Nephron progenitor cell (in vitro differentiated cells): ENCODE data around the gene PEX7.
"Not testable (repeated sequence)": the region's sequence is repeated elsewhere in the genome, so short reads cannot be mapped to it uniquely, and the experiment has no call there.

Source experiments
- DNase-seq: peaks from one replicate; pipeline ENCODE4 v3.0.0; 2021
- H3K27ac Mint-ChIP-seq: 2 replicates; pipeline ENCODE4 v1.8.0; 2021; ENCODE audit warnings: mild to moderate bottlenecking, moderate library complexity, mixed read lengths
- H3K27me3 Mint-ChIP-seq: 2 replicates; pipeline ENCODE4 v1.8.0; 2021; ENCODE audit warnings: mild to moderate bottlenecking, low read depth, mixed read lengths; ENCODE audit not compliant: poor library complexity
- H3K36me3 Mint-ChIP-seq: 2 replicates; pipeline ENCODE4 v1.8.0; 2021; ENCODE audit warnings: low read depth, mixed read lengths
- H3K4me1 Mint-ChIP-seq: 2 replicates; pipeline ENCODE4 v1.8.0; 2021; ENCODE audit warnings: mixed read lengths
- H3K4me3 Mint-ChIP-seq: 2 replicates; pipeline ENCODE4 v1.8.0; 2021; ENCODE audit warnings: mild to moderate bottlenecking, moderate library complexity, mixed read lengths
- H3K9me3 Mint-ChIP-seq: 2 replicates; pipeline ENCODE4 v1.8.0; 2021; ENCODE audit warnings: mild to moderate bottlenecking, moderate library complexity, mixed read lengths
- CTCF ChIP-seq: fragments of 200-600 bp; sonication (generic); IDR thresholded peaks from 2 replicates; pipeline ENCODE4 v1.5.0; 2021; ENCODE audit warnings: antibody characterized with exemption

Gene PEX7

GRCh38 chr6:136803608-136804007 is 18.8 kb upstream of the PEX7 start:
- TF ChIP-seq CTCF: no peak

GRCh38 chr6:136809091-136809860 is 13.1 kb upstream of the PEX7 start:
- Mint-ChIP-seq H3K27me3 (no peaks in the 10 kb centered on the region), H3K36me3 (no peaks in the 10 kb centered on the region), H3K4me1 (no peaks in the 10 kb centered on the region), H3K9me3 (no peaks in the 10 kb centered on the region), H3K27ac (no peak overlapping the region), H3K4me3 (no peak overlapping the region)
- DNase-seq: no peak
- TF ChIP-seq CTCF: no peak

More at GRCh38 chr6:136803608-136804007, 18.8 kb upstream of the PEX7 start:
- Mint-ChIP-seq H3K4me3 (no peak overlapping the region), H3K36me3 (no peaks in the 10 kb centered on the region), H3K27ac (no peak overlapping the region), H3K4me1 (no peaks in the 10 kb centered on the region), H3K9me3 (no peaks in the 10 kb centered on the region), H3K27me3 (peaks cover 5% of the 10 kb centered on the region)
- no peak for DNase-seq

GRCh38 chr6:136811272-136811671 is 11.1 kb upstream of the PEX7 start:
- DNase-seq: no peak
- Mint-ChIP-seq H3K27me3 (no peaks in the 10 kb centered on the region), H3K4me3 (no peak overlapping the region), H3K9me3 (peaks cover under 1% of the 10 kb centered on the region), H3K27ac (no peak overlapping the region), H3K36me3 (no peaks in the 10 kb centered on the region), H3K4me1 (no peaks in the 10 kb centered on the region)
- no peak for TF ChIP-seq CTCF

GRCh38 chr6:136812174-136812573 is 10.2 kb upstream of the PEX7 start:
- no peak for TF ChIP-seq CTCF
- Mint-ChIP-seq H3K27ac (no peak overlapping the region), H3K36me3 (no peaks in the 10 kb centered on the region), H3K4me3 (no peak overlapping the region), H3K27me3 (peaks cover 3% of the 10 kb centered on the region), H3K9me3 (peaks cover 5% of the 10 kb centered on the region), H3K4me1 (peaks cover 7% of the 10 kb centered on the region)
- DNase-seq: no peak

- H3K27me3 Mint-ChIP-seq: peaks cover 25% of the 10 kb centered on the region
- not testable (repeated sequence) for H3K4me1 Mint-ChIP-seq, H3K27ac Mint-ChIP-seq, H3K4me3 Mint-ChIP-seq, H3K36me3 Mint-ChIP-seq, DNase-seq, H3K9me3 Mint-ChIP-seq
These were observed 6.8 kb upstream of the PEX7 start for GRCh38 chr6:136815608-136816007.

- no peak for DNase-seq
- TF ChIP-seq CTCF: no peak
- Mint-ChIP-seq H3K4me1 (peaks cover 7% of the 10 kb centered on the region), H3K4me3 (no peak overlapping the region), H3K36me3 (no peaks in the 10 kb centered on the region), H3K27ac (peak overlapping the region; percentile 6), H3K27me3 (peaks cover 25% of the 10 kb centered on the region), H3K9me3 (peaks cover 9% of the 10 kb centered on the region)
These were observed 5.7 kb upstream of the PEX7 start for GRCh38 chr6:136816656-136817055.
